Activated CD4-positive, alpha-beta T cell treated with anti-CD3 and anti-CD28 coated beads for 48 hours (primary cell): ENCODE data around the gene DGAT2.

Source experiments
- DNase-seq: peaks from one replicate; pipeline ENCODE4 v3.0.0-alpha.2; 2020

The DGAT2 gene

DNA sequence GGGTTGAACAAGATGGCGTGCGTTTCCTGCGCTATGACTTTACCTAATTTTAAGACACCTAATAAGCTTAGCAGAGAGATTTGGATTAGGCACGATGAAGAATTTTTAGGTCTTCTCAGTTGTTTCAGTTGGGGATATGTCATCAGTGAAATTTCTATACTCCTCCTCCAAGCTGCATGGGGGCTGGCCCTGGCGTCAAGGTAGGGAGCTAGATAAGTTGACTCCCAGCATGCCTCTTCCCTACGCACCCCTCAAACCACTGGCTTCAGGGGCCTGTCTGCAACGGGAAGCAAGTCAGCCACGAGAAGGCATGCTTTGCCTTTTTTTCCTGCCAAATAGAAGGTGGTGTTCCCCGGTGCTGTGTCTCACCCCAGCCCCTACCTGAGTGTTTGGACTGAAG, 13.3 kb downstream of the DGAT2 start:
- DNase-seq = no peak

DNA sequence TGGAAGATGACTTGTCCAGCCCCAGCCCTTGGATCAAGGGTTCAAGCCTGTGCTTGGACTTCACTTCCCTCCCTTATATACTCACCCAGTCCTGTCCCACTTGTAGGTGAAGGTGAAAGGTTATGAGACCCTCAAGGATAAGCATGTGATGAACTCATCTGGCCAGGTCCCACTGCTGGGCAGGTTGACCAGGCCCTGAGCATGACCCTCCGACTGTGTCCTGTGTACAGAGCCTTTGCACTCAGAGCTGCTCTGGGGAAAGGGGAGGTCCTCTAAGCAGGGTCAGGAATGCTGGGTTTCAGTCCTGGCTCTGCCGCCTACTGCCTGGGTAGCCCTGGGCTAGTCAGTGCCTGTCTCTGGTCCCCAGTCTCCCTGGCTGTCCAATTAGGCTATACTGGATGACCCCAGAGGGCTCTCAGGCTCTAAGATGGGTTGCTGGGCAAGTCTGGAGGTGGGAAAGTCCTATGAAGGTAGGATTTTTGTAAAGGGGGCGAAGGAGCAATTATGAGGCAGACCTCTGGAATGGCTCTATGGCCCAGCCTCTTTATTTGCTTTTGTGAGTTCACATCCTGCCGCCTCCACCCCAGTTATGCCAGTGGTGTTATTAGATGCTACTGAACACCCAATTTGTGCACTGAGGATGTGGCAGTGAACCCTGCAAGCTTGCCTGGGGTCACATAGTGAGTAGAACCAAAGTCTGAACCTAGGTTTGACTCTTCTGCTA, 14.1 kb downstream of the DGAT2 start:
- DNase-seq = no peak

DNA sequence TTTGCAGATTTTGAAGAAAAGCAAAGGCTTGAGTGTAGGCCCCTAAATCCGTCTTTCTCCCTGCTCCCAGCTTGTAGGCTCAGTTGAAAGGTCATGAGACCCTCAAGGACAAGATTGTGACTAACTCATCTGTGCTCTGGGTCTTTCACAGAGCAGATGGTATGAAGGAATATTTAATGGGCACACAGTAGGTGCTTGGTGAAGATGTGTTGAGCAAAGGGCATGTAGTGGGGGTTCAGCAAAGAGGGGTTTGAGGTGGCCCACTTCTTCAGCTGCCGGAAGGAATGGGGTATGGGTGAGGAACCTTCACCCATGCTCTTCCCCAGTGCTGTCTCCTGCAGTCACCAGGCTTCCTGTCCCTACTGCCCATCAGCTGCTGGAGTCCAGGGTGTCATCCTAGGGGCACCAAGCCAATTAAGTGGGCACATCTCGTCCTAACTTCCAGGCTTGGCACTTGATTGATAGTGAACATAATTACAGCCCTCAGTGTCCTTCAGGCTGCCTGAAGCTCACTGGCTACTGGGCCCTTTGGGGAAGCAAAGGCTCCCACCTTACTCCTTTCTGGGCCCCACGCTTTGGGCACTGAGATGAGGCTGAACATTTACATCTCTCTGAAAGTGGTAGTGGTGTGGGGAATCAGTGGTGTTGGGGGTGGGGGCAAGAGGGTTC, 15.0 kb downstream of the DGAT2 start:
- no peak for DNase-seq

DNA sequence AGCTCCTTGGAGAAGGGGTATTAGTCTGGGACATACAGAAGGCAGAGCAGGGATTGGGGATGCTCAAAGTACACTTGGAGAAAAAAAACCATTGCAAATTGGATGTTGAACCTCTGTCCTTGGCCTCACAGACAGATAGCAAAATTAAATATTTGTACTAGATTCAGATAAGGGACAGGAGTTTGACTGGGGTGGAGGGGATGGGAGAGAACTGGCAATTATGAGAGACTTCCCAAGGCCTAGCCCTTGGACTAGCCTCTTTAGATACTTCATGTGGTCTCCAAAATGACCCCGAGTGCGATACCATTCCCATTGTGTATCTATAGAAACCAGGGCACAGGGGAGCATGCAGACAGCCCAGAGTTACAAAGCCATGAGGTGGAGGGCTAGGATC, 15.5 kb downstream of the DGAT2 start:
- DNase-seq = no peak

DNA sequence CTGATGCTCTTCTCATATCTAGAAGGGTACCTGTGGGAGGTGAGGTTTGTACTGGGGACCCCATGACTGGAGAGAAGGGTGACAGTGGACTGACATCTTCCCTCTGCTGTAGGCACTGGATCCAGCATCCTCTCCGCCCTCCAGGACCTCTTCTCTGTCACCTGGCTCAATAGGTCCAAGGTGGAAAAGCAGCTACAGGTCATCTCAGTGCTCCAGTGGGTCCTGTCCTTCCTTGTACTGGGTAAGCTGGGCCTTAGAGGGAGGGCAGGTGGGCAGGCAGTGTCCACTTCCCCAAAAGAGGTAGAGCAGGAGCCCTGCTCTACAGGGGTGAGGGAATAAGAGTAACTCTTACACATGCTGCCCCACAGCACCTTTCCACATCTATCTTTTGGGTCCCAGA, 15.9 kb downstream of the DGAT2 start:
- no peak for DNase-seq

DNA sequence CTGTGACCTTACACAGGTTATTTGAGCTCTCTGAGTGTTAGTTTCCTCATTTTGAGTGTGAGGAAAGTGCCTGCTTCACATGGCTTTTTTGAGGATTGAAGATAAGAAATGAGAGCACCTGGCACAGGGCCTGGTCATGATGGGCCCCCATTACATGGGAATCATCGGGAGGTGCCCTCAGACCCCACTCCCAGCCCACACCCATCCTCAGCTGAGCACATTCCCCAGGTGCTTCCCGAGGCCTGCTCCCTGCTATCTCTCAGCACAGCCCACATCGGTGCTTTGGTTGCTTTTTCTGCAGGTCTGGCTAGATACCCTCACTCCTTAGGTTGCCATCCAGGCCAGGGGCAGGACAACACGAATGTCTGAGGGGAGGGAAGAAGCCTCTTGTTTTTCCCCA, 16.6 kb downstream of the DGAT2 start:
- DNase-seq = no peak

DNA sequence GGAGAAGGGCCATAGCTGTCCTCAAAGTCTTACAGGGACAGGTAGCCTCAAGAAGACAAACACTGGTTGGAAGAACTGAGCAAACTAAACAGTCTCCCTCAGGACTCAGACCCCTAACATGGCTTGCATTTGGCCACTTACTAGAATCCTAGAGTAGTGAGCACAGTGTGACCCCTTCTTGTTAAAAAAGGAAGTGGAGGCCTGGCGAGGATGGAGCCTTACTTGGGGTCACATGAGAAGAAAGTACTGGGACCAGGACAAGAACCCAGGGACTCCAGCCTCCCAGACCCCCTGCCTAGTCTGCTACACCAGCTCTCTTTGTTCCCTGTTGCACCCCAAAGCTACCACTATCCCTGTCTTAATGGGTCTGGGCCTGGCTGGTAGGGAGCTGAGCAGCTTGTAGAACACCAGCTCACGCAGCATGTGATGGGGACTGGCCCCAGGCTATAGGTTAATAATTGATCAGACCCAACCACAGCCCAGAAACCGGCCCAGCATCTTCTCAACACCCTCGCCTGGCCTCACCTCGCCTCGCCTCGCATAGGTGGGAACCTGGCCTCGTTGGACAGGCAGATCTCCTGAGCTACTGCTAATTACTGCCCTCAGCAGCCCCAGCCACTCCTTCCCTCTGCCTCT, 17.6 kb downstream of the DGAT2 start:
- no peak for DNase-seq

DNA sequence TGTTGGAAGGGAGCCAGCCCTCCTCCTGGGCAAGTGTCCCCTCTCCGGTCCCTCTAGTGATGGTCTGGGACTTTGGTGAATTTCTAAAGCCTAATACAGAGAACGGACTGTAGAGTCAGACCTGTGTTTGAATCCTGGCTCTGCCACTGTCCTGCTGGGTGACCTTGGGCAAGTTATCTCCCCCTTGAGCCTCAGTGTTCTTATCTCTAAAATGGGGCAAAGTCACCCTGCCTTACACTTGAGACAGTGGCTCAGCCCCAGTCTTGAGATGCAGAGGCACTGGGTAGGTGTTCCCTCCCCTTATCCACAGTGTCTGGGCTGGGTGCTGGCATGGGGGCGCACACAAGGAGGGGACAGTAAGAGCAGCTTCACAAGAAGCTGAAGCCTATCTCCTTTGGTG, 20.9 kb downstream of the DGAT2 start:
- no peak for DNase-seq

DNA sequence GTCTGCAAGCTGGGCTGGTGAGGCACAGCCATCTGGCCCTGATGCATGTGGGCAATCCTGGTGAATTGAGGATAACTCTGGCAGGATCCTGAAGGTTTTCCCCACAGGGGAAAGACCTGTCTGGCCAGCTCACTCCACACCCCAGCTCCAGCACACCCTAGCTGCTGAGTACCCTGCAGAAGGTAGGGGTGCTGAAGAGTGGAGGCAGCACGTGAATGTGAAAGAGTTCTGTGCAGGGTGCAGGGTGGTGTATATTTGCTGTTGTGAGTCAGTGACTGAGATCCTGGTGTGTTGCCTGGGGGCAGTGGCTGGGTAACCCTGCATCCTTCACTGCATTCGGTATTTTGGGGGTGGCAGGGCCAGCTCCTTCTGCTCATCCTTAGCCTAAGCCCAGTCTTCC, 22.4 kb downstream of the DGAT2 start:
- no peak for DNase-seq

DNA sequence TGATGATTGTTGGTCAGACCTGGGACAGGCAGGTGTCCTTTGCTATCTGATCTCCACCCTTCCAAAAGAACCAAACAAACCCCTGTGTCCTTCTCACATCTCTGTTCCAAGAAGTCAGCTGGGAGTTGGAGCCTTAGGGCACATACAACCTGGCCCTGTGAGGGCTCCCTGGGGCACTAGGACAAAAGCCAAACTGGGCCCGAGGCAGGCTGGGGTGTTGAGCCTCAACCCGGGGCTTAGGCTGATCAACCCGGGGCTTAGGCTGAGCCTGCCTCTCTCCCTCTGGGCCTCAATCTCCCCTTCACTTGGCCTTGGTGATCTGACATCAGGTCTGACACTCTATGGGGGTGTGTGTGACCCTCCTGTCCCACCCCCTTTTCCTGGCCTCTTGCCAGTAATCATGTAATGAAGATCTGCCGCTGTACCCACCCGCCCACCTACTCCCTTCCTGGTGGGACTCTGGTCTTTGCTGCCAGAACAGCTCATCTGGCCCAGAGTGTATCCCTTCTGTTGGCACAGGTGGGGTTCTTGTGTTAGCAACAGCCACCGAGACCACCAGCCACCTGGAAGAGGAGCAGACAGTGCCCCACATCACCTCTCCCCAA, 23.7 kb downstream of the DGAT2 start:
- DNase-seq = no peak

DNA sequence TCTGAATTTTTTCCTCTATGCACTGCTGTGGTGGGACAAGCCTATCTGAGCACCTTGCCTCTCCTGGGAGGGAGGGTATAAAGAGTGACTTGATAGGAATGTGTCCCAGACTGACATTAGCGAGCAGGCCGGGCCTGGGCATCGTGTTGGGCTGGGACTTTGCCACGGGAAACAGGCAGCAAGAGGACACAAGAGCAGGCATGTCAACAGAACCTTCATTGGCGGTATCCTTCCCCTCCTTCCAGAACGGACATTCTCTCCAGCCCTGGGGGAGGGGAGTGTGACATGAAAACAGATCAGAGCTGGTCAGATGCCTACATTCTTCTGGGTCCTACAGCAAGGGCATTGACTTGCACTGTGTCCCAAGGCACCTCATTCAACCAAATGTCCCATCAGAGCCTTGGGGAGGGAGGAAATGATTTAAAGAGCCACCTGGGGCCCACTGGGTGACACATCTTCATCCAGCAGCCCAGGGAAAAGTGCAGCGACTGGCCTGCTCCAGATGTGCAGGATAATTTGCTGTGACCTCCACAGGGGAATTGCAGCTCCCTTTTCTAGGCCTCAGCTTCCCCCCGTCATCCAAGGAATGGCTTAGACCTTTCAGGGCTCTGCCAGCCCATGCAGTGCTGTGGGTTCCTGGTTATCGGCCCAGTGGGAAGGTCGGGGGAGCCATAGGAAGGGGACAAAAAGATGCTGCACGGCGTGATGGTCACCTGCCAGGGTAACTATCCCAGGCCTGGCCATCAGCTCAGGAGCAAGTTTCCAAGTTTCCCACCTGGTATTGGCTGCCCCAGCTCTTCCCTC, 24.6 kb downstream of the DGAT2 start:
- no peak for DNase-seq

DNA sequence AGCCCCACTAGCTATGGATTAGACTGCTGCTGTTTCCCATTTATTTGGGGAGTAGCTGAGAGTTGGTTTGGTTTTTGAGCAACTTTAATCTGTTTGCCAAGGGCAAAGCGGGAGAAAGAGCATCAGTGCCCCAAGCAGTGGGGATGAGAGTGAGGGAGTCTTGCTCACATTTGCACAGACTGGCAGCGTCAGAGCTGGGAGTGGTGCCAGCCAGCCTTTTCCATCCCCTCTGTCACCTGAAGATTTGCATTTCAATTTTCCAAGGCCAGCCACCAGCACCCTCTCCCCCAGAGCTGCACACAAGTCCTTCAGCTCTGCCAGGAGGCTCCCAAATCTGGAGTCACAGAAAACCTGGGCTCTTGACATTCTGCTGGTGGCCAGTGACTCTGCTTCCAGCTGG, 25.4 kb downstream of the DGAT2 start:
- no peak for DNase-seq

DNA sequence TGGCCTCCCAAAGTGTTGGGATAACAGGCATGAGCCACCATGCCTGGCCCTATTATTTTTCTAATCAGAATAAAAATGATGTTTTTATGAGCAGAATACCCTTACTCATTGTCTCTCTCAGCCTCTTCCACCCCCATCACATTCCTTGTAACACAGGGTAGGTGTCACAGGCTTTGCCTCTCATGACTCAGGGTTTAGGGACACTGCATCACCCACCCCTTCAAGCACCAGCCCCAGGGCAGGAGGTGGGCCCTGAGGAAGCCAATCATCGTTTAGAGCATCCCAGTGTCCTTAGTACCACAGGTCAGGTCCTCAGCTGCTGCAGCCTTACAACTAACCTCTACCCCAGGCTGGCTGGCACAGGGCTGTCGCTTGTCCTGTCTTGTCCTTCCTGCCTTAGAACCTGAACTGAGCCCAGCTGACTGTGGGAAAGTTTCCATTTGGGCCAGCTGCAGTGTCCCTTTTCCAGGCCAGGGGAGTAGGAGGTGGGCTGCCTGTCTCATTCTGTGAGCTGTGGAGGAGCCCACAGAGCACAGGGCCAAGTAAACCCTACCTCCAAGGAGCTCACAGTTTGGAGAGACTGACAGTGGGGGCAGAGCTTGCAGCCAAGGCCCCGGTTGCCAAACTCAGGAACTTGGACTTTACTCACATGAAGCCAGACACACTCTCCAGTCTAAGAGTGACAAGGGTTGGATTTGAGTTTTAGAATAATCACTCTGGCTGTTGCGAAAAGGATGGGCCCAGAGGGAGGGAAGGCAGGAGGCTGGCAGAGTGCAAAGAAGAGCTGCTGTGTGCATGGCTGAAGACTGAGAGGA, 26.9 kb downstream of the DGAT2 start:
- DNase-seq = no peak

DNA sequence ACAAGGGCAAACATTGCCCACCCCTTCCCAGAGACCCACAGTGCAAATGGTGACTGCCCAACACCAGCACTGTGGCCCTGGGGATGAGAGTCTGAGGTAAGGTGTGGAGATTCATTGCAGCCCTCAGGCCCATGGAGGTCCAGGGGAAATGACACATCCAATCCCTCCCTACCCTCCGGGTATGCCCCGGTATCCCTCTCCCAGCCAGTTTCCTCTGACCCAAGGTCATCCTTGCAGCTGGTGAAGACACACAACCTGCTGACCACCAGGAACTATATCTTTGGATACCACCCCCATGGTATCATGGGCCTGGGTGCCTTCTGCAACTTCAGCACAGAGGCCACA, 27.5 kb downstream of the DGAT2 start:
- no peak for DNase-seq

DNA sequence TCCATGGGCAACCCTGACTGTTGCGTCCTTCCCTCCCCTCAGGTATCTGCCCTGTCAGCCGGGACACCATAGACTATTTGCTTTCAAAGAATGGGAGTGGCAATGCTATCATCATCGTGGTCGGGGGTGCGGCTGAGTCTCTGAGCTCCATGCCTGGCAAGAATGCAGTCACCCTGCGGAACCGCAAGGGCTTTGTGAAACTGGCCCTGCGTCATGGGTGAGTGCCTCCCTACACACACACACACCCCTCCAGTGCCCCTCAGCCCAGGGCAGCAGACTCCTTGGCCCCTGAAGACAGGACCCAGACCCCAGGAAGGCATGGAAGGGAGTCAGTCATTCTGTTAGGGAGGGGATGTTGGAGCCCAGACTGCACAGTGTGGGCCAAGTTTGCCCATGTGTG, 28.5 kb downstream of the DGAT2 start:
- DNase-seq = no peak

DNA sequence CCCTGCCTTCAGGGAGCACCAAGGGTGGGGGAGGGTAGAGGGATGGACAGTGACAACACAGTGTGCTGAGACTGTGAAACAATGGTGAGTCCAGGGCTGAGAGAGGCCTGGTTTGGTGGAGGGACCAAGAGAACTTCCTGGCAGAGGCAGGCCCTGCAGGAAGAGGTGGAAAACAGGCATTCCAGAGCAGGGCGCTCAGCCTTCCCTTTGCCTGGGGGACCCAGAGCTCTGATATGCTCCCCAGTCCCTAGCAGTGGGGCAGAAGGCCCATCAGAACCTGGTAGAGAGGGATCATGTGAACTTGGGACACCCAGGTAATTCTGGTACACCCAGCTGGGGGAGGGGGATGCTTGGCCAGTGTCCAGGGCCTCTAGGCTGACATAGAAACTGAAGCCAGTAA, 29.2 kb downstream of the DGAT2 start:
- no peak for DNase-seq

DNA sequence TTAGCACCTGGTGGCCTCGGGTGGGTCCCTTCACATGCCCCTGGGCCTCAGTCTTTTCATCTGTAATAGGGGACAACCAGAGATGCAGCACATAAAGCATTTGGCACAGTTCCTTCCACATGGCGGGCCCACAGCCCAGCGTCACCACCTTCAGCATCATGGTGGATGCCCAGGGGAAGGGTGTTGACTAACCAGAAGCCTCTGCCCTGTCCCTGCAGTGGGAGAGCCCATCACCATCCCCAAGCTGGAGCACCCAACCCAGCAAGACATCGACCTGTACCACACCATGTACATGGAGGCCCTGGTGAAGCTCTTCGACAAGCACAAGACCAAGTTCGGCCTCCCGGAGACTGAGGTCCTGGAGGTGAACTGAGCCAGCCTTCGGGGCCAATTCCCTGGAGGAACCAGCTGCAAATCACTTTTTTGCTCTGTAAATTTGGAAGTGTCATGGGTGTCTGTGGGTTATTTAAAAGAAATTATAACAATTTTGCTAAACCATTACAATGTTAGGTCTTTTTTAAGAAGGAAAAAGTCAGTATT, 31.6 kb downstream of the DGAT2 start:
- no peak for DNase-seq

DNA sequence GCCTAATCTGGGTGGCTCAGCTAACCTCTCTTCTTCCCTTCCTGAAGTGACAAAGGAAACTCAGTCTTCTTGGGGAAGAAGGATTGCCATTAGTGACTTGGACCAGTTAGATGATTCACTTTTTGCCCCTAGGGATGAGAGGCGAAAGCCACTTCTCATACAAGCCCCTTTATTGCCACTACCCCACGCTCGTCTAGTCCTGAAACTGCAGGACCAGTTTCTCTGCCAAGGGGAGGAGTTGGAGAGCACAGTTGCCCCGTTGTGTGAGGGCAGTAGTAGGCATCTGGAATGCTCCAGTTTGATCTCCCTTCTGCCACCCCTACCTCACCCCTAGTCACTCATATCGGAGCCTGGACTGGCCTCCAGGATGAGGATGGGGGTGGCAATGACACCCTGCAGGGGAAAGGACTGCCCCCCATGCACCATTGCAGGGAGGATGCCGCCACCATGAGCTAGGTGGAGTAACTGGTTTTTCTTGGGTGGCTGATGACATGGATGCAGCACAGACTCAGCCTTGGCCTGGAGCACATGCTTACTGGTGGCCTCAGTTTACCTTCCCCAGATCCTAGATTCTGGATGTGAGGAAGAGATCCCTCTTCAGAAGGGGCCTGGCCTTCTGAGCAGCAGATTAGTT, 32.3 kb downstream of the DGAT2 start:
- DNase-seq = no peak

DNA sequence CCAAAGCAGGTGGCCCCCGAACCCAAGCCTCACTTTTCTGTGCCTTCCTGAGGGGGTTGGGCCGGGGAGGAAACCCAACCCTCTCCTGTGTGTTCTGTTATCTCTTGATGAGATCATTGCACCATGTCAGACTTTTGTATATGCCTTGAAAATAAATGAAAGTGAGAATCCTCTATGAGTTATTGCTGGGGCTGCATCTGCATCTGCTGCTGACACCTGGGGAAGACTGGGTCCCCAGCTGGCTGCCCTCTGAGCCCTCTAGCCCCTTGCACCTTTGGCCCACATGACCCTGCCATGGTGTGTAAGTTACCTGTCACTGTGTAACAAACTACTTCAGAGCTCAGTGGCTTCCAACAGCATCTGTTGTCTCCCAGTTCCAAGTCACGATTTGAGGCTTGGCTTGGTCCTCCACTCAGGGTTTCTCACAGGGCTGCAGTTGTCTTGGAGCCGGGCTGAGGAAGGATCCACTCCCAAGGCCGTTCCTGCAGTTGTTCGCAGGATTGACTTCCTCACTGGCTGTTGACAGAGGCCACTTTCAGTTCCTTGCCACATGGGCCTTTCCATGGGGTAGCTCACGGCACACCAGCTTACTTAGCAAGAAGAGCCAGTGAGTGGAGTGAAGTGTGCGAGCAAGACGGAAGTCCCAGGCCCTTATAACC, 32.9 kb downstream of the DGAT2 start:
- DNase-seq = no peak

DNA sequence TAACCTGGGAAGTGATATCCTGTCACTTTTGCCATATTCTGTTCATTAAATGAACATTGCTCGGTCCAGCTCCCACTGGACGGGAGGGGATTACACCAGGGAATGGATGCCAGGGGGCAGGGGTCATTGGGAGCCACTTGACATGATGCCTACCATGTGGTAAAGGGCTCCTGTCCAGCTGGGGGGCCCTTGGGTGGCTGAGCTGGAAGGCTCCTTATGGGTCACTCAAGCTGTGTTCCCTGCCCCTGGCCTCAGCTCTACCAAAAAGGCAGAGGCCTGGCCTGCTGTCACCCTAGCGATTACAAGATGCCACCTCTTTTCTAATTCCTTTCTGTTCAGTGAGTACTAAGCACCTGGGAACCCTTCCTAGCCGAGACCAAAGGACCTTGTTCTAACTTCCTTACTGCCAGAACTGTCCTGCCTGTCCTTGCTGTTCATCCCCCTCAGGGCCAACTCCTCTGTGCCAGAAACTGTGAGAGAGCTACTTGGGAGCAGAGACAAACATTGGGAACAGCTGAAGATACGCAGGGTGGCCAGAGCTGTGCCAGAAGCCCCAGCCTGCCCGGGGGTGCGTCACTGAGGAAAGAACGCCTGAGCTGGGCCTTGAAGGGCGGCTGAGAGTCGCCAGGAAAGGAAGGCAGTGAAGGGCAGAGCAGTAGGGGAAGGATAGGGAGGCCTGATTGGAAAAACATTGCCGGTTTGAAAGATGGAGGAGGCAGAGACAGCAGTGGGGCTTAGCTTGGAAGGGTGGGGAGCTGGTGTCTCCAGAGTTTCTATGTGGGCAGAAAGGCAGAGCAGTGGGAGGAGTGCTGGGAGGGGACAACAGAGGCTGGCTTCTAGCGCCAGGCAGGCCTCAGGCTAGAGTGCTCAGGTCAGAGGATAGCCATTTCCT, 33.7 kb downstream of the DGAT2 start:
- no peak for DNase-seq
